ENCODE data around the gene KLF9. TPM values are rescaled to one million over a fixed set of nuclear protein-coding genes. Genes with fewer than 3 reads are reported as not detected.

The KLF9 gene
- total and polyA plus RNA-seq, 2 donors (not counting 1 experiment from before 2014, with no cell fraction given): 27.0 to 27.6 TPM

- Histone ChIP-seq H4K20me1 (ENCODE audit: control insufficient read depth, extremely low read depth, insufficient read depth, low read length) (no peaks in the 10 kb centered on the region), H3K9ac (ENCODE audit: insufficient read depth, low read length) (no peak overlapping the region), H3K4me3 (replicated peaks in 1 of 4; ENCODE audit: control extremely low read depth in 1 of 4, insufficient read depth in 1 of 4, low read depth in 3 of 4, low read length in 4 of 4) (no peak overlapping the region), H3K79me2 (ENCODE audit: control insufficient read depth, insufficient read depth, low read length) (no peaks in the 10 kb centered on the region), H3K27me3 (ENCODE audit: control insufficient read depth, insufficient read depth, low read length) (no peaks in the 10 kb centered on the region), H2AFZ (ENCODE audit: low read length) (no peak overlapping the region), H3K4me1 (ENCODE audit: control insufficient read depth, extremely low read depth, insufficient read depth, low read length) (no peaks in the 10 kb centered on the region), H3K9me3 (ENCODE audit: control insufficient read depth, insufficient read depth, low read depth, low read length) (no peaks in the 10 kb centered on the region), H3K36me3 (ENCODE audit: control insufficient read depth, insufficient read depth, low read length) (no peaks in the 10 kb centered on the region), H3K4me2 (ENCODE audit: extremely low read depth, insufficient read depth, low read length) (no peak overlapping the region), H3K27ac (ENCODE audit: insufficient read depth, low read length) (no peak overlapping the region)
- no peak for DNase-seq (ENCODE audit: low read depth in 2 of 2)
- TF ChIP-seq CTCF (conservative IDR thresholded peaks at IDR 0.05 in 1 of 2, IDR thresholded peaks at IDR 0.05 in 1 of 2; ENCODE audit: low read depth in 1 of 2, low read length in 2 of 2) (no peak), EZH2 (IDR thresholded peaks at IDR 0.05; ENCODE audit: low read length, missing control alignments) (no peak)
These were observed 37.3 kb upstream of the KLF9 start for GRCh38 chr9:70451765-70452164.

GRCh38 chr9:70450738-70451137 lies 36.3 kb upstream of the KLF9 start:
- Histone ChIP-seq H3K27ac (ENCODE audit: insufficient read depth, low read length) (no peak overlapping the region), H3K9ac (ENCODE audit: insufficient read depth, low read length) (no peak overlapping the region), H3K4me2 (ENCODE audit: extremely low read depth, insufficient read depth, low read length) (no peak overlapping the region), H3K9me3 (ENCODE audit: control insufficient read depth, insufficient read depth, low read depth, low read length) (no peaks in the 10 kb centered on the region), H3K36me3 (ENCODE audit: control insufficient read depth, insufficient read depth, low read length) (no peaks in the 10 kb centered on the region), H3K79me2 (ENCODE audit: control insufficient read depth, insufficient read depth, low read length) (no peaks in the 10 kb centered on the region), H2AFZ (ENCODE audit: low read length) (no peak overlapping the region), H3K4me1 (ENCODE audit: control insufficient read depth, extremely low read depth, insufficient read depth, low read length) (no peaks in the 10 kb centered on the region), H3K4me3 (replicated peaks in 1 of 4; ENCODE audit: control extremely low read depth in 1 of 4, insufficient read depth in 1 of 4, low read depth in 3 of 4, low read length in 4 of 4) (no peak overlapping the region), H4K20me1 (ENCODE audit: control insufficient read depth, extremely low read depth, insufficient read depth, low read length) (no peaks in the 10 kb centered on the region), H3K27me3 (ENCODE audit: control insufficient read depth, insufficient read depth, low read length) (no peaks in the 10 kb centered on the region)
- DNase-seq (ENCODE audit: low read depth in 2 of 2): no peak
- TF ChIP-seq CTCF (conservative IDR thresholded peaks at IDR 0.05 in 1 of 2, IDR thresholded peaks at IDR 0.05 in 1 of 2; ENCODE audit: low read depth in 1 of 2, low read length in 2 of 2): no peak
- TF ChIP-seq EZH2 (IDR thresholded peaks at IDR 0.05; ENCODE audit: low read length, missing control alignments): no peak

GRCh38 chr9:70449461-70449860 lies 35.0 kb upstream of the KLF9 start:
- Histone ChIP-seq H3K4me3 (replicated peaks in 1 of 4; ENCODE audit: control extremely low read depth in 1 of 4, insufficient read depth in 1 of 4, low read depth in 3 of 4, low read length in 4 of 4) (no peak overlapping the region), H2AFZ (ENCODE audit: low read length) (no peak overlapping the region), H3K27ac (ENCODE audit: insufficient read depth, low read length) (no peak overlapping the region), H3K4me2 (ENCODE audit: extremely low read depth, insufficient read depth, low read length) (no peak overlapping the region), H3K27me3 (ENCODE audit: control insufficient read depth, insufficient read depth, low read length) (no peaks in the 10 kb centered on the region), H3K9me3 (ENCODE audit: control insufficient read depth, insufficient read depth, low read depth, low read length) (no peaks in the 10 kb centered on the region), H3K36me3 (ENCODE audit: control insufficient read depth, insufficient read depth, low read length) (no peaks in the 10 kb centered on the region), H4K20me1 (ENCODE audit: control insufficient read depth, extremely low read depth, insufficient read depth, low read length) (no peaks in the 10 kb centered on the region), H3K79me2 (ENCODE audit: control insufficient read depth, insufficient read depth, low read length) (no peaks in the 10 kb centered on the region), H3K4me1 (ENCODE audit: control insufficient read depth, extremely low read depth, insufficient read depth, low read length) (no peaks in the 10 kb centered on the region), H3K9ac (ENCODE audit: insufficient read depth, low read length) (no peak overlapping the region)
- no peak for DNase-seq (ENCODE audit: low read depth in 2 of 2)
- TF ChIP-seq CTCF (conservative IDR thresholded peaks at IDR 0.05 in 1 of 2, IDR thresholded peaks at IDR 0.05 in 1 of 2; ENCODE audit: low read depth in 1 of 2, low read length in 2 of 2): no peak
- TF ChIP-seq EZH2 (IDR thresholded peaks at IDR 0.05; ENCODE audit: low read length, missing control alignments): no peak

Measured in fibroblast of lung (primary cell).